Liver (tissue), 9 donors: ENCODE measurements around the gene FBN1. TPM values are rescaled to one million over a fixed set of nuclear protein-coding genes. Genes with fewer than 3 reads are reported as not detected.

Source experiments
- DNase-seq: peaks from one replicate; pipeline ENCODE4 v3.0.0-alpha.2; 2017; ENCODE audit warnings: low spot score
- H3K27ac ChIP-seq, 2 donors: one replicate each; pipeline ENCODE4 v1.7.0; 2013; ENCODE audit warnings: inconsistent platforms in 2 of 2, low read length in 2 of 2, control low read depth in 1 of 2, low read depth in 1 of 2, mild to moderate bottlenecking in 1 of 2
- H3K27me3 ChIP-seq, 4 donors: one replicate each; pipeline versions ENCODE4 v1.6.1 to v1.7.0; 2013; ENCODE audit warnings: low read length in 3 of 4, inconsistent platforms in 1 of 4, mild to moderate bottlenecking in 1 of 4, moderate library complexity in 1 of 4; ENCODE audit not compliant: control insufficient read depth in 4 of 4, insufficient read depth in 4 of 4
- H3K36me3 ChIP-seq, 4 donors: one replicate each; pipeline versions ENCODE4 v1.6.1 to v1.7.0; 2013; ENCODE audit warnings: low read length in 3 of 4, mild to moderate bottlenecking in 3 of 4, low read depth in 1 of 4, moderate library complexity in 1 of 4; ENCODE audit not compliant: control insufficient read depth in 4 of 4, insufficient read depth in 3 of 4
- H3K4me1 ChIP-seq, 4 donors: one replicate each; pipeline versions ENCODE4 v1.6.1 to v1.7.0; 2013; ENCODE audit warnings: low read length in 3 of 4, mild to moderate bottlenecking in 3 of 4, moderate library complexity in 1 of 4; ENCODE audit not compliant: control insufficient read depth in 4 of 4, insufficient read depth in 4 of 4
- H3K4me3 ChIP-seq, 3 donors: one replicate each; pipeline versions ENCODE4 v1.6.1 to v1.7.0; 2013; ENCODE audit warnings: low read length in 3 of 3, control low read depth in 1 of 3, low read depth in 1 of 3, mild to moderate bottlenecking in 1 of 3
- H3K9ac ChIP-seq, 2 donors: one replicate each; pipeline ENCODE4 v1.7.0; 2013; ENCODE audit warnings: low read length in 2 of 2, mild to moderate bottlenecking in 2 of 2, moderate library complexity in 2 of 2, control low read depth in 1 of 2, low read depth in 1 of 2
- H3K9me3 ChIP-seq, 4 donors: one replicate each; pipeline versions ENCODE4 v1.6.1 to v1.7.0; 2013; ENCODE audit warnings: low read length in 3 of 4; ENCODE audit not compliant: control insufficient read depth in 4 of 4
- CTCF ChIP-seq: fragments of 150-350 bp; IDR thresholded peaks from 2 replicates; pipeline ENCODE4 v1.5.1; 2017; ENCODE audit warnings: improper control_type of control experiment, low read depth, low read length; ENCODE audit not compliant: missing input control
- FOXA1 ChIP-seq: IDR thresholded peaks from 2 replicates; pipeline ENCODE4 v1.6.1; 2016; ENCODE audit warnings: antibody characterized with exemption
- FOXA2 ChIP-seq: IDR thresholded peaks from 2 replicates; pipeline ENCODE4 v1.6.1; 2016; ENCODE audit warnings: antibody characterized with exemption
- GABPA ChIP-seq, 2 donors: IDR thresholded peaks in 1 of 2; conservative IDR thresholded peaks in 1 of 2; 2 replicates each; pipeline ENCODE4 v1.6.1; 2016; ENCODE audit warnings: antibody characterized with exemption in 2 of 2, mild to moderate bottlenecking in 1 of 2, moderate library complexity in 1 of 2
- HNF4A ChIP-seq, 2 donors: conservative IDR thresholded peaks; 2 replicates each; pipeline ENCODE4 v1.6.1; 2016; ENCODE audit warnings: antibody characterized with exemption in 2 of 2, mild to moderate bottlenecking in 2 of 2
- HNF4G ChIP-seq: IDR thresholded peaks from 2 replicates; pipeline ENCODE4 v1.6.1; 2016; ENCODE audit warnings: antibody characterized with exemption
- JUND ChIP-seq, 2 donors: IDR thresholded peaks; 2 replicates each; pipeline ENCODE4 v1.6.1; 2016; ENCODE audit warnings: antibody characterized with exemption in 2 of 2
- MAX ChIP-seq: IDR thresholded peaks from 2 replicates; pipeline ENCODE4 v1.6.1; 2016; ENCODE audit warnings: antibody characterized with exemption
- RAD21 ChIP-seq, 2 donors: IDR thresholded peaks; 2 replicates each; pipeline ENCODE4 v1.6.1; 2016; ENCODE audit warnings: antibody characterized with exemption in 2 of 2, mild to moderate bottlenecking in 2 of 2
- REST ChIP-seq: IDR thresholded peaks from 2 replicates; pipeline ENCODE4 v1.6.1; 2016; ENCODE audit warnings: antibody characterized with exemption, mild to moderate bottlenecking
- RXRA ChIP-seq, 2 donors: IDR thresholded peaks; 2 replicates each; pipeline ENCODE4 v1.6.1; 2017 to 2018; ENCODE audit warnings: antibody characterized with exemption in 2 of 2, mild to moderate bottlenecking in 1 of 2
- SP1 ChIP-seq: IDR thresholded peaks from 2 replicates; pipeline ENCODE4 v1.6.1; 2018; ENCODE audit warnings: antibody characterized with exemption, mild to moderate bottlenecking
- TAF1 ChIP-seq: conservative IDR thresholded peaks from 2 replicates; pipeline ENCODE4 v1.6.1; 2016; ENCODE audit warnings: antibody characterized with exemption, mild to moderate bottlenecking
- ZBTB33 ChIP-seq: IDR thresholded peaks from 2 replicates; pipeline ENCODE4 v1.6.1; 2016; ENCODE audit warnings: antibody characterized with exemption
- WGBS: extraction: QIAGEN DNeasy Blood & Tissue Kit; methylation state at CpG from one replicate; pipeline ENCODE4 v1.1.7; 2013; 5-methylcytosine and 5-hydroxymethylcytosine counted together
- polyA plus RNA-seq, 2 donors: library from polyadenylated mRNA; stranded (reverse) in 1 of 2; unstranded in 1 of 2; fragments of 200-250 nt in 1 of 2; fragments of >200 nt in 1 of 2; fragmentation: Nextera tagmentation in 1 of 2; extraction: Ambion mirVana in 1 of 2; gene quantifications; one replicate each; pipeline versions ENCODE4 v1.2.1 to v1.2.3, GENCODE V29; 2013 to 2015
- total RNA-seq, 2 donors: library from RNA; depleted of rRNA; stranded (reverse); fragments of >200 nt; gene quantifications; one replicate each; pipeline ENCODE4 v1.2.3, GENCODE V29; 2014
- donor health status: healthy.
- donor health status: healthy.
- donor health status: healthy.
- donor health status: healthy.
- donor health status: healthy.

Gene FBN1
- total and polyA plus RNA-seq, 4 donors, result 1.3 to 20.1 (median 12.4) TPM

- WGBS, result 91% methylated on average over 5 of the region's 5 CpGs
- no peak for DNase-seq
- Histone ChIP-seq H3K27ac (no peak overlapping the region), H3K9ac (no peak overlapping the region), H3K36me3 (no peaks in the 10 kb centered on the region), H3K4me1 (peaks cover 0 to 5% (median 3%) of the 10 kb centered on the region in 4 donors), H3K27me3 (no peaks in the 10 kb centered on the region), H3K9me3 (no peaks in the 10 kb centered on the region), H3K4me3 (no peak overlapping the region)
- TF ChIP-seq HNF4A (conservative IDR thresholded peaks at IDR 0.05), result no peak
These were observed 72.7 kb downstream of the FBN1 start for GRCh38 chr15:48572823-48573222.

GRCh38 chr15:48571510-48571909 is 74.0 kb downstream of the FBN1 start:
- Histone ChIP-seq H3K36me3 (no peaks in the 10 kb centered on the region), H3K9me3 (no peaks in the 10 kb centered on the region), H3K4me3 (no peak overlapping the region), H3K4me1 (peaks cover 1 to 5% (median 3%) of the 10 kb centered on the region in 4 donors), H3K27me3 (no peaks in the 10 kb centered on the region), H3K27ac (no peak overlapping the region), H3K9ac (no peak overlapping the region)
- WGBS, result 90% methylated on average over 2 of the region's 2 CpGs
- TF ChIP-seq ZBTB33, result no peak
- no peak for TF ChIP-seq HNF4G
- TF ChIP-seq TAF1, result no peak
- TF ChIP-seq MAX, result no peak
- TF ChIP-seq REST, result no peak
- no peak for TF ChIP-seq GABPA (IDR thresholded peaks at IDR 0.05 in 1 of 2, conservative IDR thresholded peaks at IDR 0.05 in 1 of 2)
- no peak for DNase-seq

GRCh38 chr15:48570822-48571221 is 74.7 kb downstream of the FBN1 start:
- Histone ChIP-seq H3K27me3 (no peaks in the 10 kb centered on the region), H3K36me3 (no peaks in the 10 kb centered on the region), H3K4me3 (no peak overlapping the region), H3K9me3 (no peaks in the 10 kb centered on the region), H3K4me1 (peaks cover 1 to 5% (median 3%) of the 10 kb centered on the region in 4 donors), H3K9ac (no peak overlapping the region), H3K27ac (no peak overlapping the region)
- WGBS, result 60% methylated on average over 1 of the region's 1 CpG
- TF ChIP-seq RAD21 (IDR thresholded peaks at IDR 0.05), result no peak
- TF ChIP-seq FOXA2, result no peak
- peak; percentile 11 for TF ChIP-seq HNF4G
- no peak for TF ChIP-seq CTCF
- peak; percentile 47 for TF ChIP-seq SP1
- no peak for TF ChIP-seq GABPA (IDR thresholded peaks at IDR 0.05 in 1 of 2, conservative IDR thresholded peaks at IDR 0.05 in 1 of 2)
- TF ChIP-seq MAX, result no peak
- peak in 1 of 2 donors; percentile 83 for TF ChIP-seq RXRA (IDR thresholded peaks at IDR 0.05)
- TF ChIP-seq HNF4A (conservative IDR thresholded peaks at IDR 0.05), result peak in 1 of 2 donors; percentile 70
- no peak for TF ChIP-seq REST
- no peak for TF ChIP-seq FOXA1
- TF ChIP-seq JUND (IDR thresholded peaks at IDR 0.05), result no peak
- DNase-seq, result no peak
